Stimulated activated CD4-positive, alpha-beta T cell treated with anti-CD3 and anti-CD28 coated beads, TNF-alpha, amount 100 ng/mL, for 48 hours (primary cell): ENCODE measurements around the gene PRL.

Experiments
- DNase-seq, 3 donors: peaks; one replicate each; pipeline ENCODE4 v3.0.0-alpha.2; 2020; ENCODE audit warnings: low read depth in 3 of 3

PRL gene

DNA sequence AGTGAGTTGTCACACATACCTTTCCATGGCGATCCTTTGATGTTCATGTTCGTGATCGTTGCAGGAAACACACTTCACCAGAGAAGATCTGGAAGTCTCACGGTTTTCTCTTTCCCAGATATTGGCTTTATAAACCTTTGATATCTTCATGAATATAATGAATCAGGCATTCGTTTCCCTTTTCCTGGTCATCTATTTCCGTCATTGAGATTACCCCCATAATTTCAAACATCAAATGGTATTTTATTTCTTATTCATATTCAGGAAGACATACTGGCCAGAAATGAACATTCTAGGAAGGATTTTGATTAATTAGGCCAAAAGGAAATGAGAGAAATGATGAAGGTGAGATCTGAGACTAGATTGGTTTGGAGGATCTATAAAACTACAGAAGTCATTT is at the start of gene PRL:
Gene PRL (minus strand): TSS at position 101 of the 400 bp plus-strand sequence. CDS start 54 bp downstream, at position 47.
- DNase-seq, result no peak

DNA sequence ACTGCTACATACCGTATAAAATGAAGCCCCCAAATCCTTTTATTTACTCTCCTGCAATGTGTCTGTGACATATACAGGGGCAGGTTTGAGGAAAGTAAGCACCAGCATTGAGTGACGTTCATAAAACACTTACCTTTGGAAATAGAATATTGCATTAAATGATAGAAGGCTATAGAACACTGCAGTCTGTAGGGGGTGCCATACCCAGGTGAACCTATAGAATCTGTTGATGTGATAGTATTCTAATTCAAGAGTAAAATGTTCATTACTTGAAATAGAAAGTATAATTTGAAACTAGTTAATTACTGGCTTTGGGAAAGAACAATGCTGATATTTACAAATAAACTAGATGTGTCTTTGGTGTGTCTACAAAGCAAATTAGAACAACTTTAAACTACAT is 47.0 kb upstream of the PRL start:
- DNase-seq, result no peak

DNA sequence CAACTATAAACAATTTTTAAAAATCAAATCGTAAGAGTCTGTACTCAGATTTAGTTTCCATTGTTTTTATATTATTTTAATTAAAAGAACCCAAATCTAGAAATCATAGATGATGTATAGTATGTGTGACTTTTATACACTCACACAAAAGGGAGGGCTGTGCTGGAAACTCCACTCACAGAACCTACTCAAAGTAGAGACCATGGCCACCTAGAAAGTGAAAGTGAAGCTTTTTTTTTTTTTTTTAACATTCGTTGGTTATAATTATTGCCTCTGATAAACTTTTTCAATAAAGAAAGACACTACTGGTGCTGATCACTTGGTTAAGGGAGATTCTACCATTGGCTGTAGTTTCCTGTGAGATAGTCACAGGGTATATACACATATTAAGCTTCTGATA is 37.9 kb upstream of the PRL start:
- no peak for DNase-seq

DNA sequence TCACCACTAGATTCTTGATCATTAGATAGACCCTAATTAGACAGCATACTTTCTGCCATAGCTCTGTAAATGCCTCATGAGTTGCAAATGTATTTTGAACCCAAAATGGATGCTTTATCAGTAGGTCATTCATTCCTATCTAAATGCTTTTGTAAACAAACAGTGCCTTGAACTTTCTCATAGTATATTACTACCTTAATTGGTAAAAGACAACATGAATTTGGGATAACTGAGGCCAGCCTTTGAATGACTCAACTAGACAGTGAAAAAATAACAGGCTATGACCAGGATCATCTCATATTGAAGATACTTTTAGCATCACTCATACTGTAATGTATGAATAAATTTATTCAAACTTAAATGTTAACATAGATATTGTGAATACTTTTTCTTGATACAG is 37.0 kb upstream of the PRL start:
- no peak for DNase-seq

DNA sequence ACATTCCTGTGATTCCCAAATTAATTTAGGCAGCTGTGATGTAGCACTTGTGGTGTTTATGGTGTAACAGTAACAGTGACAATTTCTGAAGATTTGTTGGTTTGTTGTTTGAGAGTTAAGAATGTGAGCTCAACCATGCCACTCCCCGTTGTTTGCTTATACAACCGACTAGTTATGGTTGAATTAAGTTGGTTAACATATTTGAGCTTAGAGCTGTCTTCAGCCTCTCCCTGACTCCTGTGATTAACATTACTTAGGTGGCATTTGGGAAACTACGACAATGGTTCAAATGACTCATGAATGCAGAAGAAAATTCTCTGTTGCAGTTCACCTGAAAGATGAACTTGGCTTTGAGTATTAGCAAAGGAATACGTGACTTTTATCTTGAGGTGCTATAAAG is 35.9 kb upstream of the PRL start:
- DNase-seq, result no peak

DNA sequence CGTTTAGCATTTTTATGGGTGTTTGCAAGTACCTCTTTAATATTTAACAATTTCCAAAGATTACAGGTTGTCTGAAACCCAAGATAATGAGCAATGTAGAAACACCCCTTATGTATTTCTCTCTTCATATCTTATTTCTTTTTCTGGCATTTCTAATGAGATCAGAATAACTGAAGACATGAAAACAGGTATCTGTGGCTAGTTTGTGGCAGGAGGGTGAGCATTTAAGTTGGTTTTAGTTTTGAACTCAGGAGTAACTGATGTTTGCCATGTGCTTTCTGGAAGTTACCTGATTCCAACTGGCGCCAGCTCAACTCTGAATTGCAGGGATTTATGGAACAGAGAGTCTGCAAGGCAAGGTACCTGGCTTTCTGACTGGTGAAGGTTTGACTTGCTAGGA is 35.4 kb upstream of the PRL start:
- DNase-seq, result no peak

DNA sequence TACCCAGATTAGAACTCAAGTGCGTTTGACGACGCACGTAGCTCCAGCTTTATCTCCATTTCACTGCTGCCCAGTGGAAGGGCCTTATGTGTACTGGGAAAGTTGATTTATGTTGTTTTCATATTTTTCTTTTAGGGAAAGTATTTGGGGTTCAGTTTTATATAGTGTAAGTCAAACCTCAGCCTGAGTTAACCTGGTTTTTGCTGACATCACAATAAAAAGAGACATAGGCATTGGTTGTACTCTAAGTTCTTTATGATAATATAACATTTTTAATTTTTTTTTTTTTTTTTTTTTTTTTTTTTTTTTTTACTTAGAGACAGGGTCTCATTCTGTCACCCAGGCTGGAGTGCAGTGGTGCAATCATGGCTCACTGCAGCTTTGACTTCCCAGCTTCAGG is 34.1 kb upstream of the PRL start:
- no peak for DNase-seq

DNA sequence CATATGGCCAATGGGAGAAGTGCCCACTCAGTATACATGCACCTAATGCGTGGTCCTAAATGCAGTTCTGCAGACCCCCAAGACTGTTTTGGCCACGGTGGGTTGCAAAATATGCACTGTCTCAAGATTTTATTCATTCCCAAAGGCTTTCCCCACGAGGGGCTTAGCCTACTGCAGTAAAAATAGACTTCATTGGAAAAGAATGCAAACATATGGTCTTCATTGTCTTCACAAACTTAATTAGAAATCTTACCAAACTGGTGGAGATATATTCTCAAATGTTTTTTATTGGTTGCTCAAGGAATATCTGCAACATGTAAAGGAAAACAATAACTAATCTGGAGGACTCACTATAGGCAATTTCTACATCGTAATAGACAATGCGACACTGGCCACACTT is 31.6 kb upstream of the PRL start:
- DNase-seq, result no peak

DNA sequence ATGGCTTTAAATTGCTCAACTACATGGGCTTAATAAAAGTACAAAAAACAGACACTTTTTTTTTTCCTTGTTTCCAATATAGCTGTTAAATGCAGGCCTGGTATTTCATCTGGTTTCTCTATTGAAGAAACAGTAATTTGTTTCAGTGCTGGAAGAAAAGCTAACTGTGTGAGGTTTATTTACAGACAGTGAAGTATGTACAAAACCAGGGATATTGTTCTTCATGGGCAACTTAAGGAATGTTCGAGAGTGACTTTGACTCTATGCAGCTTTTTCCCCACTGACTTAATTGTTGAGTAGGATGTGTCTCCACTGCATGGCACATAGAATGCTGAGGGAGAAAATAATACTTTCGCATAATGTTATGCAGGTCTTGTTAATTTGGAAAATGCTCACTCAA is 31.0 kb upstream of the PRL start:
- no peak for DNase-seq

DNA sequence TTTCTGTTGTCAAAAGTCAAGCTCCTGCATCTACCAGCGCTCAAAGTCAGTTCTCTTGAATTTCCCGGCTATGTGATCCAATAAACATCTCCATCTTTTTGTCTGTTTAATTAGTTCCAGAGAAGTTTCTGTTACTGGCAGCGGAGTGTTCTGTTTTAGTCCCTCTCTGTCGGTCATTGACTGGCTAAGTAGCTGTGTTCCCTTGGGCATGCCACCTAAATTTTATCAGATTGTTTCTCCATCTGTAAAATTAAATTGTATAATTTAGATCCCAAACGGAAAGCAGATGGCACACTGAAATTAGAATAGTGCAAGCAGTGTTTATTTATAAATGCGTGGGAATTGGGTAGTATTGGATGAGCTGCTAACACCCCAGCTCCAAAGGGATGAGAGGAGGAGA is 29.7 kb upstream of the PRL start:
- no peak for DNase-seq

DNA sequence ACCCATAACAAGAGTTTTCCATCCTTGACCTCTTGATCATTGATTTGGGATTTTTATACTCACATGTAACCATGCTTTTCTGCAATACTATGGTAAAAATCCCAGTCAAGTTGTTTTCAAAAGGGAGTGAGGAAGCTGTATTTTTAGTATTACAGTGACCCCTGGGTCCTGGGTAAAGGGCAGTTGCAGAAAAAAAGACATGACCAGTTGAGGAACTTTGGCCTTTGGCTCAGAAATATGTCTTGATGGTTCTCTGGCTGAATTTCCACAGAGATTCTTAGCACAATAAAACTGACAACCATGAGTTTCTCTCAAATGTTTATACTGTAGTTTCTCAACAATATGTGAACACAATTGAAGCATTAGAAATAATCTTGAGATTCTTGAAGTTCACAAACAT is 28.6 kb upstream of the PRL start:
- DNase-seq, result no peak

DNA sequence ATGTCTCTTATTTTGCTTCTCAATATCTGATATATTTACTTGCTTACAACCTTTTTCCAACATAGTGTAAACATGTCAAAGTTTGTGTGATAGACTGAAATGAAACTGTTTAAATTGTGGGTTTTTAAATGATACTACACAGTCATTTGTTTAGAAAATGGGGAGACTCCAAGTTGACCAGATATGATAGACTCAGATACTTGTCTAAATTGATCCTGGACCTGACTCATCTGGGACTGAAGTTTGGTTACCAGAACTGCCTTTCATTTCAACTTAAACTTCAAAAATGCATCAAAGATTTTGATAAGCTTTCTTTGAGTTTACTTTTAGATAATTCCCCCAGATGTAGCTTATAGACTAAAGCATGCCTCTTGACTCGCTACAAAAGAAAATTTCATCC is 27.0 kb upstream of the PRL start:
- no peak for DNase-seq

DNA sequence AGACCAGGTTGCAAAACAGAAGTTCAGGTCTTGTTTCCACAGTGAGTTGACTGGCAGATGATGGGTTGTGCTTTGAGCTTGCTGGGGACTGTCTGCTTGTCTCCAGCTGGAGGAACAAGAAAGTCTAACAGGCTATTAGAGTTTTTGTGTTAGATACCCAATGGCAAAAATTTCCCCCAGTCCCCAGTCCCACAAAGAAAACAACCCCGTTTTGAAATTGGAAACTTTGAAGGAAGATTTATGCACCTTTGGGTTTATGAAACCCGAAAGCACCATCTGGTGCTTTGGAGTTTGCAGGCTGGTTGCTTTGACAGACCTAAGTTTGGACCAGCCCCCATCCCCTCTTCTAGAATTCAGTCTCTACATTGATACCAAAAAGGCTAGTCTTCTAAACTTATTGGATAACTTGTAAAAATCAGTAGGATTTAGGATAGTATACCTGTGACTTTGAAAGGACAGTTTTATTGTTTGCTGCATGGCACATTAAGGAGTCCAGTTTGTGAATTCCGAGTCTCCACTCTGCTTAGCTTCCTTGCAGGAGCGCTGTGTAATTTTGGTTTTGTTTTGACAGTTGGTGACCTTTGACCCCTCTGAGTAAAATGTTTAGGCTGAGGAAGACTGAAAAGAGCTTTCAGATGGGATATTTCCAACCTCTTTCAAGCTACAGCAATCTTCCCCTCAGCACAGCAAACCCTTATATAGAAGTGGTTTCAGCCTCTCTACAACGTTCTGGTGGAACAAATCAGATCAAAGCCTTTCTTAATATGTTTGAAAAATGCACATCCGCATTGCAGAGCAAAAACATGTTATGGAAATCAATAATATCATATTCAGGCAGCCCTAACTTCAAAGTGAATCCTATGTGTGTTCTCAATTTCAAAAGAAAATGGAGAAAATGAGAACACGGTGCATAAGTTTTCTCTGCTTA is 25.5 kb upstream of the PRL start:
- no peak for DNase-seq

DNA sequence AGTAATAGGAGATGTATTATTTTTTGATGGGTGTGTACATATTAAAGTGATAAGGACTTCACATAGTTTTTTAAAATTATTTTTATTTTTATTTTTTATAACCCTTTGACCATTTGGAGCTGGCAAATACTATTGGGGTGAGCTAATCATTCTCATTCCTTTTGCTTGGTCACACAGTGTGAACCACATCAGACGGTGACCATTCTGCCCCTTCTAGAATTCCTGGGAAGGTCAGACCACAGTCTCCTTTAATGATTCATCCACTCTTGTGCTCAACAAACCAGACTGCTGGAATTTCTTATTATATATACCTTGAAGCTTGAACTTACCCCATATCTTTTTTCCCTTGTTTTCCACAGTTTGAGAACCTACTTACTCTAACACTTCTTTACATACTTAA is 23.9 kb upstream of the PRL start:
- DNase-seq, result no peak

DNA sequence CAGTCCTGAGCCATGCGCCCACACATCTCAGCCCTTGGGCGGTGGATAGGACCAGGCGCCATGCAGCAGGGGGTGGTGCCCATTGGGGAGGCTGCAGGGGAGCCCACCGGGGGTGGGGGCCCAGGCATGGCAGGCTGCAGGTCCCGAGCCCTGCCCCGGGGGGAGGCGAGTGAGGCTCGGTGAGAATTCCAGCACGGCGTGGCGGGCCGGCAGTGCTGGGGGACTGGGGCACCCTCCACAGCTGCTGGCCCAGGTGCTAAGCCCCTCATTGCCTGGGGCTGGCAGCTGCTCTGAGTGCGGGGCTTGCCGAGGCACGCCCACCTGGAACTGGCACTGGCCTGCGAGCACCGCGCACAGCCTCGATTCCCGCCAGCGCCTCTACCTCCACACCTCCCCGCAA is 21.6 kb upstream of the PRL start:
- no peak for DNase-seq

DNA sequence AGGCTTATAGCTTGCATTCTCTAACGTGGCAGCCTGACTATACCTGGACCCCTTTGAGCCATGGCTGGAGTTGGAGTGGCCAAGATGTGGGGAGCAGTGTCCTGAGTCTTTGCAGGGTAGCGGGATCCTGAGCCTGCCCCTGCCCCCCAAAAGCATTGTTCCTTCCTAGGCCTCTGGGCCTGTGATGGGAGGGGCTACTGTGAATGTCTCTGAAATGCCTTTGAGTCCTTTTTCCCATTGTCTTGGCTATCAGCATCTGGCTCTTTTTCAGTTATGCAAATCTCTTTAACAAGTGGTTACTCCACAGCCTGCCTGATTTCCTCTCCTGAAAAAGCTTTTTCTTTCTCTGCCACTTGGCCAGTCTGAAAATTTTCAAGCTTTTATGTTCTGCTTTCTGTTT is 17.0 kb upstream of the PRL start:
- DNase-seq, result no peak

DNA sequence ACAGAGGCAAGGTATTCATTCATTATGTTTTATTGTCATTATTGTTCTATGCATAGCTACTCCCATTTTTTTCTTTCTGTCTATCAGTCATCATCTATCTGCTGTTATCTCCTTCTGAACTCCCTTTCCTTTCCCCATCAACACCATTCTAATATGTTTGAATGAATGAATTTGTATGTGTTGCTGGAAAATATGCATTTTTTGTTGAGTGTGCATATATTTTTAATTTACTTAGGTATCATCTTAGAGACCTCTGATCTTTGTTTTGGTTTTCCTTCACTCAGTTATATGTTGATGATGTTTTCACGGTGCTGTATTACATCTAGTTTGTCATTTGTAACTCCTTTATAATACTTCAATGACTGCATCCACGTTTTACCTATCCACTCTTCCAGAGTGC is 12.1 kb upstream of the PRL start:
- no peak for DNase-seq

DNA sequence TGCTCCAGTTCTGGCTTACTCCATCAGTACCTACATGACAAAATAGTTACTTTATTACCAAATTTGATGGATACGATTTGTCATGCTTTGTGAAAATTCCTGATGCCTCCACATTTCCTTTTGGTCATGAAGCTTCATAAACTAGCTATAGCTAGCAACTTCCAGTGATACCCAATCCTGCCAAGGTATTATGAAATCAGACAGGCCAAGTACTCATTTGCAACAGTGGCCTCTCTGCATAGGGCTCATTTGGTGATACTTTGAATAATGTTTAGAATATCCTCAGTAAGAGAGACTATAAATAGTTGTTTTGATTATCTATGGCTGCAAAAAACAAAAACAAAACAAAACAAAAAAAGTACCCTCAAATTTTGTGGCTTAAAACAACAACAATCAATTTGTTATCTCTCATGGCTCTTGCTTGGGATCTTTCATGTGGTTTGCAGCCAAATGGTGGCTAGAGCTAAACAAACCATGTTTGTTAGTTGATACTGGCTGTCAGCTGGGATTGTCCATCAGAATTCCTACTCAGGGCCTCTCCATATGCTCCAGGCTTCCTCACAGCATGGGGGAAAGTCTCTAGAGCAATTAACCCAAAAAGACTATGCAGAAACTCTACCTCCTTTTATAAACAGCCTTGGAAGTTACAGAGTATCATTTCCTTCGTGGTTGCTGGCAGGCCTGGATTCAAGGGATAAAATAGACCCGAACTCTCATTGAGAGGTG is 10.1 kb upstream of the PRL start:
- DNase-seq, result no peak

DNA sequence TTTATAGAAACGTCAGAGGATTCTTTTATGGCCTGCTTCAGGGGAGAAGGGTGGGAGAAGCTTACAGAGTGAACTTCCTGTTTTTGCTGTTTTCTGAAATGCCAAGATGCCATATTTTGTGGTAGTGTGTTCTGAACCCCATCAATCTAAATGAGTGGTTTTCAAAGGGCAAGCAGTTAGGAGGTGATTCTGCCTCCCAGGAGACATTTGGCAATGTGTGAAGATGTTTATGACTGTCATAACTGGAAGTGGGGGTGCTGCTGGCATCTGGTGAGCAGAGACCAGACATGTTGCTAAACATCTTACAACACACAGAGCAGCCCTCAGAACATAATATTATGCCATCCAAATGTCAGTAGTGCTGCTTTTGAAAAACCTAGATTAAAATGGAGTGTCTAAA is 6.0 kb upstream of the PRL start:
- DNase-seq, result no peak

DNA sequence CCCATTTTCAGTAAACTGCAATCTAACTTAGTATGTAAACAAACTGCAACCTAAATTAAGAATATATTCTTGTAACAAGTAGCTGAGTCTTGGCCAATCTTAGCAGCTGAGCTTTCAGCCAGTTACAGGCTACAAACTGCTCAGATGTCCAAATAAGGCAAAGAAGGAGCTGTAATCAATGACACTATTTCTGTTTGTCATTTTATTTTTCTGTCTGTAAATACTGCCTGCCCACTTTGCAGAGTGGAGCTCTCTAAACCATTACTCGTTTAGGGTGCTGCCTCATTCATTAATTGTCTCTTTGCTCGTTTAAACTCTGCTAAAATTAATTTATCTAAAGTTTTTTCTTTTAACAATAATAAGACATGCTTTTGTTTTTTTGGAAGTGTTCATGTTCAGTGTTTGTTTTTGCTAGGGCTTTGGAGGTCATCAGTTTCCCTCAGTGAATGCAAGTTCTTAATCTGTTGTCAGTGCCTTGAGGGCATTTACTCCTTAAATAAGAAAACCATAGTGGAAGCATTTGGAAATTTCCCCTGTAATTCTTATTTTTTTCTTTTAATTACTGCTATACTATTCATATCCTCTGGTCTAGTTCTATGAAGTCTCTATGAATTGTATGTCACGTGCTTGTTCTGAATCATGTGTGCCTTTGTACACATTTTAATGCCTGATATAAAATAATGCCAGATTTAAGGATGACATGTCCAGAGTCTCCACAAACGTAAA is 3.6 kb upstream of the PRL start:
- DNase-seq, result no peak

DNA sequence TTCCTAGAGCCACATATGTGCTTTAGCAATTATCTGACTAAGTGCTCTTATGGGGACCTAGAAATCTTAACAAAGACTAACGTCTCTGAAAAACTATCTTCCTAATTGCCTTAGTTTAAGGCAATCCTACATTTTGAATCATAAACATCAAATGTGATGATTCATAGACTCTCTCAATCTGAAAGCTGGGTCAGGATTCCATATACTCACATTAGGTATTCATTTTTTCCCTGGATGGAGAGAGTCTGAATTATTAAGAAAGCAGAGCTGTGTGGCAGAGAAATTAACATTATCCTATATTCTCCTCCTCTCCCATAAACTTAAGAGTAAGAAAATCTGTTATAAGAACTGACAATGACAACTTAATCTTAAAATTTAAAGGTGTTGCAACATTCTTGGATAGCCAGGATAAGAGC is 1.6 kb upstream of the PRL start:
- no peak for DNase-seq

DNA sequence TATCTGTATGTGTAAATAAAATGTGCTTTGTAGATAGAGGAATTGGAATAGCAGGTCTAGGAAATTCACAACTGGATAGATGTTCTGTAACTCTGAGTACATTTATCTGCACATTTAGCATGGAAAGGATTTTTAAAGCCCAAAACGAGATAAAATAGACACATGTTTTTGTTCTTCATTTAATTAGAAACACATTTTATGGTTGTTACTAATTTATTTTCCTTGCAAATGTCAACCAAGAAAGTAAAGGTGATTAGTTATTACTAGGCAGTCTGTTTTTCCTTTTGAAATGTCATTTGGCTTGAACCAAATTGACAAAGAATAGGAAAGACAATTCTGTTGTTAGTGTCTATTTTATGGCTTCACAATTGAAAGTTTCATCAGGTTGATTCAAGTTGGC is 769 bp downstream of the PRL start:
- no peak for DNase-seq

DNA sequence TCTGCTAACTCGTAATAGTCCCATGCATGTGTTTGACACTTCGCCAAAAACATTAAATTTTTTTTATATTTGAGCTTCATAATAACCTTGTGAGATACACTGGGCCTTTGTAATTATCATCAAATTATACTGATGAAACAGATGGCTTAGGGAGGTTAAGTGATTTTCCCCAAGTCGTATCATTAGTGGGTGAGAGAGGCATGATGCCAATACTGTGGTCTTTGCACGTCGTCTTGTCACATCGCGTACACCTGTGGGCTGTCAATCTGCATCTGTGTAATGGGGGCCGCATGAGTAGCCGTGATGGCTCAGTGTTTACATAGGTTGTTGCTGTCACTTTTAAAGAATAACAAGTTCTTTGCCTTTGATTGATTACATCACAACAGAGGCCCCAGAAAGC is 1.7 kb downstream of the PRL start:
- DNase-seq, result no peak
